EH (cell line): ENCODE results near the gene PRSS56.
"Not testable (repeated sequence)": the region's sequence is repeated elsewhere in the genome, so short reads cannot be mapped to it uniquely, and the experiment has no call there.

Source experiments
- DNase-seq: peaks from one replicate; pipeline ENCODE4 v3.0.0-alpha.2; 2015; ENCODE audit warnings: low read depth

The PRSS56 gene

DNA sequence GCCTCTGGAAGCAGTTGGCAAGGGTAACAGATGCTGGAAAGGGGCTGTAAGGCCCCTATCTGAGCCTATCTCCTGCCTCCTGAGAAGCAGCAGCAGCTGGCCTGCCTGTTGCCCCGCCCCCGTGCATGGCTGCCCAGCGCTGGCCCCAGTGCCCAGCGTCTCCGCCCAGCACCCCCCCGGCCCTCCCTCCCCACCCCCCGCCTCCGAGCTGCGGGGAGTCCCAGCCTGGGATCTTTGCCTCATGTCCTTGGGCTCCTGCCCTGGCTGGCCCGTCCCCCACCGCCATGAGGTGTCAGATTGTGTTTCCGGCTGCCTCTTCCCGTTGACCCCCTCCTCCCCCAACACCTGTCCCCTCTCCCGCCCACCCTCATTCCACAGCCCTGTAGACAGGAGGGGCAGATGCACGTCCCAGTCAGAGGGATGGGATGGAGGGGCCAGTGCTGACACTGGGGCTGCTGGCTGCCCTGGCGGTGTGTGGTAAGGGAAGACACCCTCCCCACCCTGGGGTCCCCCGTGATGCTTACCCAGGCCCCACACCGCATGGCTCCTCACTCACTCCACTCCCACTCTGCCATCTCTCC is 5.7 kb downstream of the PRSS56 start, which contains the start of gene CHRND:
Gene CHRND, plus strand, starts transcription at position 370 of the 581 bp plus-strand sequence. Its CDS starts 56 bp downstream, at position 426.
- DNase-seq: peak; percentile 10

DNA sequence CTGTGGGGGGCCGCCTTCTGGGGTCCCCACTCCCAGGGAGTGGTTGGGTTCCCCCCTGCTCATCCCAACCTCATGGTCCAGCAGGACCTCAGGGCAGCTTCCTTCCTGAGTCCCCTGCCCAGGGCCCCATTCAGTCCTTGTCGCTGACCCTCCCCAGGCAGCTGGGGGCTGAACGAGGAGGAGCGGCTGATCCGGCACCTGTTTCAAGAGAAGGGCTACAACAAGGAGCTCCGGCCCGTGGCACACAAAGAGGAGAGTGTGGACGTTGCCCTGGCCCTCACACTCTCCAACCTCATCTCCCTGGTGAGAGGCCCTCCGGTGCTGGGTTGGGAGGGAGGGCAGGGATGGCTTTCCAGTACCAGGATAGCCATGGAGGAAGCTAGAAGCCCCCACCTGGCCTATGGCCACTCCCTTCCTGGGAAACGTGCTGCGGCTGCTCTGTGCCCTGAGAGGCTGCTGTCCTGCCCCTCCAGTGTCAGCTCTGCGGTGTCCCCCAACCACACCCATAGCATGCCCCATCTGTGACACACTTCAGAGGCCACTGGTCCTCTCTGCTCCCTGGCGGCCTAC is 6.3 kb downstream of the PRSS56 start:
- DNase-seq: no peak

DNA sequence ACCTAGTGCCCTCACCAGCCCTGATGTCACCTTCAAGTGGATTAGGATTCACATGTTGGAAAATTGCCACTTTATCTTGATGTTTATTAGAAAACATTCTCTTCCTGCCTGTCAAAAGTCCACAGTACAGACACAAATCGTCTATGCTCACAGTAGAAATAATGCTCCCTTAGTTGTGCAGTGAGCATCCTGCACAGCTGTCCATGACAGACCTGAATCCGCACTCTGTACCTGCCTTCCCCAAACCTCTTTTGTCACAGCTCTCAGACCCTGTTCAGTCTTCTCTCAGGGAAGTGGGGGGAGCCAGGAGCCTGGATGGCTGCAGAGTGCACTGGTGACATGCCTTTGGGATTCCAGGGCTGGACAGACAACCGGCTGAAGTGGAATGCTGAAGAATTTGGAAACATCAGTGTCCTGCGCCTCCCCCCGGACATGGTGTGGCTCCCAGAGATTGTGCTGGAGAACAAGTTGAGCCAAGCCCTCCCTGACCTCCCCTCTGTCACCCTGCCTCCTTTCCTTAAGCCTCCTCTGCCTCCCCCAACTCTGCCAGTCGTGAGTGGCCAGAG is 7.8 kb downstream of the PRSS56 start:
- DNase-seq: no peak

DNA sequence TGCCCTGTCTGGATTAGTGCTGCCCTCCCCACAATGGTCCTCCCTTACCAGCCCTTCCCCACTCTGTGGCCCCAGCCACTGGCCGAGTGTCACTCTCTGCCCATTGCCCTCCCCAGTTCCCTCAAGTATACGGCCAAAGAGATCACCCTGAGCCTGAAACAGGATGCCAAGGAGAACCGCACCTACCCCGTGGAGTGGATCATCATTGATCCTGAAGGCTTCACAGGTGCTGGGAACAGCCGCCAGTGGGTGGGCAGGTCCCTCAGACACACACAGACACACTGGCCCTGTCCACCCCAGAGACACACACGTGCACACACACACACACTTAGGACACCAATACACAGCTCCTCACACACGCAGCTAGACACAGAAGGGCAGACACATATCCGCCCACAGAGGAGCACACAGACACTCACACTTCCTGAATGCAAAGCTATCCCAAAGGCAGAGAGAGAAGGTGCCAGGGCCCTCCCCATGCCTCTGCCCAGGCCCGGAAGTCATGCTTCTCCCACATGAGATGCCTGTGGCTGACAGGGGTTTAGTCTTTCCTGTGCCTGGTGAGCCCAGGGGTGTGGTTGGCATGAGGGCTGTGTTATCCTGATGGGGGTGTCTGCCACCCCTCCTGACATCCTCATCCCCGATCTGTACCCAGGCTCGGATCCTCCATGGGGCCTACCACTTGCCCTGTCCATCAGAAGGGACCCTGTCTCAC is 8.7 kb downstream of the PRSS56 start:
- DNase-seq: peak; percentile 19

- no peak for DNase-seq
These were observed 9.8 kb downstream of the PRSS56 start for GRCh38 chr2:232529806-232530547.

GRCh38 chr2:232530626-232531260 is 10.6 kb downstream of the PRSS56 start:
- DNase-seq: no peak

DNA sequence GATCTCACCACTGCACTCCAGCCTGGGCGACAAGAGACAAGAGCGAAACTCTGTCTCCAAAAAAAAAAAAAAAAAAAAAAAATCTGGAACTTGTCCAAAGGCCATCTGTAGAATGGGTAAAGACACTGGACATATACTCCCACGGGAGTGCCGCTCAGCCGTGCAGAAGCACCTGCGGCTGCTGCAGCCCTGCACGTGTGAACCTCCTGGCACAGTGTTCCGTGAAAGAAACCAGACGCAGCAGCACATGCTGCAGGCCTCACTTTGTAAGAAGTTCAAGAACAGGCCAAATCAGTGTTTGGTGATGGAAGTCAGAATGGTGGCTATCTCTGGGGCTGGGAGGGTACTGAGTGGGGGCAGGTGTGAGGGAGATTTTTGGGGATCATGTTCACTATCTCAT is 12.2 kb downstream of the PRSS56 start:
- DNase-seq: no peak

- not testable (repeated sequence) for DNase-seq
These were observed 12.6 kb downstream of the PRSS56 start for GRCh38 chr2:232532821-232533220.

GRCh38 chr2:232533944-232534710 is 13.9 kb downstream of the PRSS56 start:
- DNase-seq: no peak

- no peak for DNase-seq
These were observed 14.9 kb downstream of the PRSS56 start for GRCh38 chr2:232534940-232535651.

DNA sequence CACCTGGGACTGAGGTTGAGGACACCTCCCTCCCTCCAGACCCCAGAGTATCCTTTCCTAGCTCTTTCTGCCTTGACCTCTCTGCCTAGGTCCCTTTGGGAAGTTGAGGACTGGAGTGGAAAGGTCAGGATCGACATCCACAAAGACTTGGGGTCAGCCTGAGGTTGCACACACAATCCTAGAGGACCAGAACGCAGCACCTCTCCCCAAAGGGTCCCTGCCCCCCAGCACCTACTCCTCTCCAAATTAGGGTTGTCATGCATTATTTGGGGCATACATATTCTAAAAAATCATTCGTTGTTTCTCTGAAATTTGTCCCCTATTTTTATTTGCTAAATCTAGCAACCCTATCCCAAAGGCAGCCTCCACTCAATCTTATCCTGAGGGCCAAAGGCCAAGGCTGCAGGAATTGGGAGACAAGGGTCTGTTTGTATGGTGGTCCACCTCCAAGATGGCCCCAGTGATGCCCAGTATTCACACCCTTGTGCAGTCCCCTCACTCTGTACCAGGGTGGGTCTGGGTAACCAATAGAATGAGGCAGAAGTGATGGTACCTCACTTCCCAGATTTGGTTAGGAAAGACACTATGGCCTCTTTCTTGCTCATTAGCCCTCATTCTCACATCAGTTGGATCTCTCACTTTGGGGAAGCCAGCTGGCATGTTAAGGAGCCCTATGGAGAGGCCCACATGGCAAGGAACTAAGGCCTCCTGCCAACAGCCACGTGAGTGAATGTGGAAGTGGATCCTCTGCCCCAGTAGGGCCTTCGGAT is 15.8 kb downstream of the PRSS56 start:
- no peak for DNase-seq

DNA sequence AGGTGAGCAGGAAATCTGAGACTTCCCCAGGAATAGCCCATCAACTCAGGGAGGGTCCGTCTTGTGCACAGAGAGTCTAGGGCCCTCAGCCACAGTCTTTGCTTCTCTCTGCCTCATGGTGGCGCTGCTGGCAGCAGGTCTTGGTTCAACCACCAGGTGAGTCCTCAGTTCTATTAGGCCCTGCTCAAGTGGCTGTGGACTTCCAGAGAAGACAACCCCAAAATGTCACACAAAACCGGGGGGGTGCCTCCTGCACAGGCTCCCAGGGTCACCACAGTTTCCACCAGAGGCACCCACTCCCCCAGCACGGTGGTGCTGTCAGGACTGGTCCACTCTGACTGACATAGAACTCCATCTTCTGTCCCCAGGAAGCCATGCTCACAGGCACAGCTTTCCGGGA is 16.9 kb downstream of the PRSS56 start:
- DNase-seq: no peak

DNA sequence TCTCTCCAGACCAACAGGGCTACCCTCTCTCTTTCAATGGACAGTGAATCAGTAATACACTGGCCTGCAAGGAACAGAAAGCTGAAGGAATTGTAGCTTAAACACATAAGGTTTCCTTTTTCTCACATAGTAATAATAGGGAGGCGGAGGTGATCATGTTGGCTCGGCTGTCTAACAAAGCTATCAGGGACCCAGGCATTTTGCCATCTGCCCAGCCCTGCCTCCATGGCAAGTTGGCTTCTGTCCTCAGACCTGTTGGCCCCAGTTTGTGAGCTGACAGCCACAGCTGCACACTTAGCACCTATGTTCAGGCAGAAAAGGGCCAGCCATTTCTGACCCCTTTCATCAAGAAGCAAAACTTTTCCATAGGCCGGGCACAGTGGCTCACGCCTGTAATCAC is 17.3 kb downstream of the PRSS56 start:
- no peak for DNase-seq

- DNase-seq: no peak
These were observed 18.5 kb downstream of the PRSS56 start for GRCh38 chr2:232538671-232539070.

DNA sequence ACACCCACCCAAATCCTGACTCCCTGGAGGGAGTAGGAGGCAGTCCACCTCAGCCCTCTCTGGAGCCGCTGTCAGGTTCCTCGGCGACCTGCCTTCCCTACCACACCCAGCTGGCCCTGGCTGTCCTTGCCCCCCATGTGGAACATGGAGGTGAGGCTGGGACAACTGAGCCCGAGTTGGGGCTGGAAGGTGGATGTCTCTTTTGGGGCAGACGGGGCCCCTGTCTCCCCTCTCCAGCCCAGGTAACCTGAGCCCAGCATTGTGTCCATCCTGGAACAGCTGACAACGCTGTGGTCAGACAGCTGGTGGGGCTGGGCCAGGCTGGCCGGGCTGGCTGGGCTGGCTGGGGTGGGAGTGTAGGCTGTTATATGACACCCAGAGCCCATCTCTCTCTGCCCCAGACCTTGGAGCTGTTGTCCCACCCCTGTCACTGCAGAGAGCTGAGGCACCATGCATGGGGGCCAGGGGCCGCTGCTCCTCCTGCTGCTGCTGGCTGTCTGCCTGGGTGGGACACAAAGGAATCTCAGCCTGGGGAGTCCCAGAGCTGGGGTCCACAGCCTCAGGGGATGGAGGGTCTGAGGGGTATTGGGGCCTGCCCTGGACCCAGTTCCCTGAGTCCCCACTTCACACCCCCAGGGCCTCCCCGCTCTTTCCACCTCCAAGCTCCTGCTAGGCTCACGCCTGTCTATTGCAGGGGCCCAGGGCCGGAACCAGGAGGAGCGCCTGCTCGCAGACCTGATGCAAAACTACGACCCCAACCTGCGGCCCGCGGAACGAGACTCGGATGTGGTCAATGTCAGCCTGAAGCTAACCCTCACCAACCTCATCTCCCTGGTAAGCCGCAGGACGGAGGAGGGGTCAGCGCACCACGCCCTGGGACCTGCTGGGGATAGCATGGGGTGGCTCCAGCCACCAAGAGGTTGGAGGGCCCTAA is 19.4 kb downstream of the PRSS56 start, which contains the start of gene CHRNG:
Gene CHRNG, plus strand, starts transcription at position 395 of the 934 bp plus-strand sequence. Its CDS starts 56 bp downstream, at position 451.
- DNase-seq: no peak

DNA sequence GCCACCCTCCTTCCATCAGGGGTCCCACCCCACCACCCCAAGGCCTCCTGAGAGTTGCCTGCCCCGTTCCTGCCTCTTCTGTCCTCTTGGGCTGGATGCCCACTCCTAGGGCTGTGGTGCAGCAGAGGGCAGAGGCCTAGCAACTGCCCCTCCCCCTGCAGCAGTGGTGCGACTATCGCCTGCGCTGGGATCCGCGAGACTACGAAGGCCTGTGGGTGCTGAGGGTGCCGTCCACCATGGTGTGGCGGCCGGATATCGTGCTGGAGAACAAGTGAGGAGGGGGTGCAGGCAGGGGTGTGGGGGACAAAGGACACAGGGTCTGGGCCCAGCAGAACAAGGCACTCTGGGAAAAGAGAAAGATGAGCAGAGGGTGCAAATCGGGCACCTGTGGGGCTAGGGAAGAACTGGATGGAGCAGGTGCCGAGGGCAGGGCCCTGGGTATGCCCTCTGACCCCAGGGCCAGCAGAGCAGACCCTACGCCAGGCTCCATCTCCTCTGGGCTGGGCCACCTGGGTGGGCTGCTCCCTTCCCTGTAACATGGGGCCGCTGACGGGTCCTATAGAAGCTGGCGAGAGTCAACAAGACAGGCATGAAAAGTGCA is 20.4 kb downstream of the PRSS56 start:
- DNase-seq: no peak

DNA sequence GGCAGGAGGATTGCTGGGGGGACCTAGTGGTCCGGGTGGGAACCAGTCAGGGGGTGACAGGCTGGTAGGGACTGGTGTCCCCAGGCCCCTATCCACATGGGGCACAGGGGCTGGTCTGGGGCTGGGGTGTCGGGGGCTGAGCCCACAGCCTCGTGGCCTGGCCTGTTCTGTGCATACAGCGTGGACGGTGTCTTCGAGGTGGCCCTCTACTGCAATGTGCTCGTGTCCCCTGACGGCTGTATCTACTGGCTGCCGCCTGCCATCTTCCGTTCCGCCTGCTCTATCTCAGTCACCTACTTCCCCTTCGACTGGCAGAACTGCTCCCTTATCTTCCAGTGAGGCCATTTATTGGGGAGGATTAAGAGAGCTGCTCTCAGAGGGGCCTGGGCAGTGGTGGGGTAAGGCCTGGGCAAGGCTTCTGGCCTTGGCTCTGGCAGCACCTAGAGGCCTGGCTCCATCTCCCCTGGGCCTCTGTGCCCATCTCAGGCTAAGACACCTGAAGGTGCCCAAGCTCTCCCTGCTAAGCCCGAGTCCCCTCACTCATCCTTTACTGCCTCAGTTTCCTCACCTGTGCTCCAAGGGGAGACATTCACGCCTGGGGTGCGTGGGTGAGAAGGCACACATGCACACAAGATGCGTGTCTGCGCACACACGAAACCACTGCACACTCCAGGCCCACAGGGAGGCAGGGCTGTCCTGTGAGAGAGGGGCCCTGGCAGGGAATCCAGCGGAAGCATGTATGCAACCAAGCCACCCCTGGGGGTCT is 21.2 kb downstream of the PRSS56 start:
- DNase-seq: no peak
